Lower leg skin (tissue), 4 donors: ENCODE measurements around the gene HCN4. TPM values are rescaled to one million over a fixed set of nuclear protein-coding genes. Genes with fewer than 3 reads are reported as not detected.

Experiments used
- DNase-seq, 2 donors: peaks; one replicate each; pipeline ENCODE4 v3.0.0-alpha.2; 2019; ENCODE audit warnings: low spot score in 2 of 2
- H3K4me3 ChIP-seq: fragments of 200-600 bp; sonication (generic); 2 replicates; pipeline ENCODE4 v1.5.1; 2017; ENCODE audit warnings: mild to moderate bottlenecking, low read depth; ENCODE audit not compliant: poor library complexity, severe bottlenecking
- CTCF ChIP-seq, 3 donors: fragments of 450-650 bp; IDR thresholded peaks; one replicate each; pipeline ENCODE4 v1.5.1; 2016; ENCODE audit warnings: antibody characterized with exemption in 3 of 3, mild to moderate bottlenecking in 3 of 3, moderate library complexity in 2 of 3
- POLR2A ChIP-seq, 2 donors: fragments of 450-650 bp; IDR thresholded peaks; one replicate each; pipeline ENCODE4 v1.6.1; 2016 to 2017; ENCODE audit warnings: antibody characterized with exemption in 2 of 2, mild to moderate bottlenecking in 1 of 2, moderate library complexity in 1 of 2
- WGBS, 2 donors: methylation state at CpG; one replicate each; pipeline ENCODE4 v1.1.5; 2018; 5-methylcytosine and 5-hydroxymethylcytosine counted together
- intact Hi-C: fragments of 100-400 bp; cut with DNase I; formaldehyde crosslinking; loops from one replicate; pipeline ENCODE4 v1.15.0; 2023; ENCODE audit warnings: low total_unique reads
- total RNA-seq, 4 donors: library from RNA; depleted of rRNA; stranded (reverse); fragments of >200 nt; gene quantifications; one replicate each; pipeline ENCODE4 v1.1.0, GENCODE V29; 2016

HCN4 gene
- total RNA-seq, 4 donors from 2014 or later = 0.03 to 0.05 (median 0.04) TPM; not detected in 1

GRCh38 chr15:73284090-73284716 is 84.6 kb downstream of the HCN4 start:
- intact Hi-C loops = no loop called here
- WGBS, 2 donors = 67 to 84% methylated on average over 3 of the region's 3 CpGs
- no peak for DNase-seq
- TF ChIP-seq CTCF (IDR thresholded peaks at IDR 0.05) (no peak), POLR2A (IDR thresholded peaks at IDR 0.05) (no peak)
- H3K4me3 ChIP-seq = no peak overlapping the region

- no peak for DNase-seq
- TF ChIP-seq CTCF (IDR thresholded peaks at IDR 0.05) = no peak
- no peak for TF ChIP-seq POLR2A (IDR thresholded peaks at IDR 0.05)
- intact Hi-C loops = no loop called here
- 80 to 82% methylated on average over 2 of the region's 2 CpGs for WGBS, 2 donors
- no peak overlapping the region for H3K4me3 ChIP-seq
Measured at GRCh38 chr15:73283366-73283962, 85.3 kb downstream of the HCN4 start.

GRCh38 chr15:73282567-73283365 is 86.0 kb downstream of the HCN4 start:
- intact Hi-C loops = no loop called here
- no peak for DNase-seq
- no peak overlapping the region for H3K4me3 ChIP-seq
- TF ChIP-seq POLR2A (IDR thresholded peaks at IDR 0.05) (no peak), CTCF (IDR thresholded peaks at IDR 0.05) (no peak)
- WGBS, 2 donors = 84 to 89% methylated on average over 8 of the region's 8 CpGs

GRCh38 chr15:73275862-73276261 is 92.9 kb downstream of the HCN4 start:
- H3K4me3 ChIP-seq = no peak overlapping the region
- intact Hi-C loops = no loop called here
- no peak for DNase-seq

More at GRCh38 chr15:73275862-73276261, 92.9 kb downstream of the HCN4 start:
- TF ChIP-seq POLR2A (IDR thresholded peaks at IDR 0.05) (no peak), CTCF (IDR thresholded peaks at IDR 0.05) (no peak)
